ENCODE measurements around the gene B4GALT2.

Gene B4GALT2

DNA sequence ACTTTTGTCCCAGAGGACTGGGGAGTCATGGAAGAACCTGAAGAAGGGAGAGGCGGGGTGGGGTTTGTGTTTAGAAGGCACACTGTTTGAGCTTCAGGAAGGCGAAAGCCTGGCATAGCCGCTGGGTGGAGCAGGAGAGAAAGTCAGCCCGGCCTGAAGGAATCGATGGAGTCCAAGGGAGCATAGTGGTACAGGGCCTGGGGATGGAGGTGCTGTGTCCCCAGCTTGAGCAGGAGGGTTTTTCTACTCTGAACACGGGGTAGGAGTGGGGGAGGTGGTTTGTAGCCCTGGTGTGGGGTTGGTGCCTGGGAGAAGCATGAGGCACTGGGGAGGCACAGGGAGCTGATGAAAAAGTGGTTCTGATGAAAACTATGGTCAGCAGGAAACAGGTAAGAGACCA, 7.7 kb downstream of the B4GALT2 start:
- Histone ChIP-seq H4K91ac (ENCODE audit: low read depth, low read length, poor library complexity) (no peak overlapping the region), H2BK5ac (ENCODE audit: low read length) (no peak overlapping the region), H3K9ac (ENCODE audit: low read depth, low read length, poor library complexity) (no peak overlapping the region), H2BK15ac (ENCODE audit: low read length) (no peak overlapping the region), H3K27me3 (ENCODE audit: control insufficient read depth in 3 of 3, insufficient read depth in 3 of 3, low read depth in 1 of 3, low read length in 3 of 3) (no peaks in the 10 kb centered on the region), H2AFZ (ENCODE audit: low read length) (no peak overlapping the region), H2AK5ac (ENCODE audit: low read depth, low read length) (no peak overlapping the region), H3K27ac (replicated peaks; ENCODE audit: low read length) (no peak overlapping the region), H3K18ac (ENCODE audit: low read length) (no peak overlapping the region), H3K79me1 (ENCODE audit: low read depth, low read length) (peaks cover 7% of the 10 kb centered on the region), H3K23ac (ENCODE audit: low read depth, low read length, poor library complexity) (no peak overlapping the region), H3K36me3 (replicated peaks in 1 of 2; ENCODE audit: control insufficient read depth in 2 of 2, insufficient read depth in 2 of 2, low read length in 2 of 2) (peaks cover 25 to 65% of the 10 kb centered on the region in 2 donors), H3K4me2 (ENCODE audit: insufficient read depth, low read length, poor library complexity, severe bottlenecking) (no peak overlapping the region), H2BK120ac (ENCODE audit: low read depth, low read length) (no peak overlapping the region), H4K8ac (ENCODE audit: low read depth, low read length) (no peak overlapping the region), H3K4ac (ENCODE audit: low read length) (no peak overlapping the region), H3K14ac (ENCODE audit: low read length) (no peak overlapping the region), H2BK12ac (ENCODE audit: low read length) (no peak overlapping the region), H3K4me1 (ENCODE audit: control insufficient read depth in 2 of 2, insufficient read depth in 1 of 2, low read depth in 1 of 2, low read length in 2 of 2) (peaks cover 2 to 5% of the 10 kb centered on the region in 2 donors), H3K9me3 (replicated peaks in 1 of 2; ENCODE audit: control insufficient read depth in 2 of 2, insufficient read depth in 1 of 2, low read depth in 1 of 2, low read length in 2 of 2) (no peaks in the 10 kb centered on the region), H3K4me3 (ENCODE audit: low read length in 2 of 2) (no peak overlapping the region)
- no peak for DNase-seq (ENCODE audit: low spot score)
- no CpG with 5 or more reads among the region's 6 CpGs for WGBS, 2 donors (ENCODE audit: extremely low coverage in 2 of 2, insufficient read length in 2 of 2, insufficient replicate concordance in 1 of 2)

GRCh38 chr1:43987159-43987902, 8.3 kb downstream of the B4GALT2 start:
- Histone ChIP-seq H3K4me2 (ENCODE audit: insufficient read depth, low read length, poor library complexity, severe bottlenecking) (no peak overlapping the region), H3K27me3 (ENCODE audit: control insufficient read depth in 3 of 3, insufficient read depth in 3 of 3, low read depth in 1 of 3, low read length in 3 of 3) (no peaks in the 10 kb centered on the region), H3K27ac (replicated peaks; ENCODE audit: low read length) (no peak overlapping the region), H2AK5ac (ENCODE audit: low read depth, low read length) (no peak overlapping the region), H3K36me3 (replicated peaks in 1 of 2; ENCODE audit: control insufficient read depth in 2 of 2, insufficient read depth in 2 of 2, low read length in 2 of 2) (peaks cover 22 to 59% of the 10 kb centered on the region in 2 donors), H2BK120ac (ENCODE audit: low read depth, low read length) (no peak overlapping the region), H3K9ac (ENCODE audit: low read depth, low read length, poor library complexity) (no peak overlapping the region), H3K4me1 (ENCODE audit: control insufficient read depth in 2 of 2, insufficient read depth in 1 of 2, low read depth in 1 of 2, low read length in 2 of 2) (peaks cover 2 to 7% of the 10 kb centered on the region in 2 donors), H3K4me3 (ENCODE audit: low read length in 2 of 2) (no peak overlapping the region), H2BK12ac (ENCODE audit: low read length) (no peak overlapping the region), H3K18ac (ENCODE audit: low read length) (no peak overlapping the region), H3K79me1 (ENCODE audit: low read depth, low read length) (peaks cover 4% of the 10 kb centered on the region), H4K91ac (ENCODE audit: low read depth, low read length, poor library complexity) (no peak overlapping the region), H3K4ac (ENCODE audit: low read length) (no peak overlapping the region), H2BK5ac (ENCODE audit: low read length) (no peak overlapping the region), H4K8ac (ENCODE audit: low read depth, low read length) (peak overlapping the region; percentile 88), H3K14ac (ENCODE audit: low read length) (no peak overlapping the region), H2AFZ (ENCODE audit: low read length) (no peak overlapping the region), H3K9me3 (replicated peaks in 1 of 2; ENCODE audit: control insufficient read depth in 2 of 2, insufficient read depth in 1 of 2, low read depth in 1 of 2, low read length in 2 of 2) (no peaks in the 10 kb centered on the region), H3K23ac (ENCODE audit: low read depth, low read length, poor library complexity) (no peak overlapping the region), H2BK15ac (ENCODE audit: low read length) (no peak overlapping the region)
- no CpG with 5 or more reads among the region's 6 CpGs for WGBS, 2 donors (ENCODE audit: extremely low coverage in 2 of 2, insufficient read length in 2 of 2, insufficient replicate concordance in 1 of 2)
- DNase-seq (ENCODE audit: low spot score), result no peak

- H2AK5ac ChIP-seq (ENCODE audit: low read depth, low read length), result peak overlapping the region; percentile 1
- no peak overlapping the region for H3K27ac ChIP-seq (replicated peaks; ENCODE audit: low read length)
- H3K14ac ChIP-seq (ENCODE audit: low read length), result peak overlapping the region; percentile 31
Observed at GRCh38 chr1:43990271-43991199, 11.5 kb downstream of the B4GALT2 start.

GRCh38 chr1:43991200-43991475, 12.1 kb downstream of the B4GALT2 start:
- no peak overlapping the region for H3K14ac ChIP-seq (ENCODE audit: low read length)
- peaks cover 7 to 20% of the 10 kb centered on the region in 2 donors for H3K4me1 ChIP-seq (ENCODE audit: control insufficient read depth in 2 of 2, insufficient read depth in 1 of 2, low read depth in 1 of 2, low read length in 2 of 2)
- H3K79me1 ChIP-seq (ENCODE audit: low read depth, low read length), result no peaks in the 10 kb centered on the region
- H3K18ac ChIP-seq (ENCODE audit: low read length), result peak overlapping the region; percentile 98
- H2AFZ ChIP-seq (ENCODE audit: low read length), result peak overlapping the region; percentile 99
- WGBS, 2 donors (ENCODE audit: extremely low coverage in 2 of 2, insufficient read length in 2 of 2, insufficient replicate concordance in 1 of 2), result no CpG with 5 or more reads among the region's 10 CpGs
- DNase-seq (ENCODE audit: low spot score), result no peak
- H3K9me3 ChIP-seq (replicated peaks in 1 of 2; ENCODE audit: control insufficient read depth in 2 of 2, insufficient read depth in 1 of 2, low read depth in 1 of 2, low read length in 2 of 2), result no peaks in the 10 kb centered on the region
- no peak overlapping the region for H4K8ac ChIP-seq (ENCODE audit: low read depth, low read length)
- peak overlapping the region; percentile 84 for H2BK5ac ChIP-seq (ENCODE audit: low read length)
- no peak overlapping the region for H2BK15ac ChIP-seq (ENCODE audit: low read length)
- H3K27ac ChIP-seq (replicated peaks; ENCODE audit: low read length), result peak overlapping the region; percentile 44
- H2BK12ac ChIP-seq (ENCODE audit: low read length), result no peak overlapping the region
- H3K9ac ChIP-seq (ENCODE audit: low read depth, low read length, poor library complexity), result peak overlapping the region; percentile 96
- H3K4me3 ChIP-seq (ENCODE audit: low read length in 2 of 2), result peak overlapping the region; percentile 63 to 83
- peak overlapping the region; percentile 1 for H2AK5ac ChIP-seq (ENCODE audit: low read depth, low read length)
- H3K4ac ChIP-seq (ENCODE audit: low read length), result no peak overlapping the region
- H3K36me3 ChIP-seq (replicated peaks in 1 of 2; ENCODE audit: control insufficient read depth in 2 of 2, insufficient read depth in 2 of 2, low read length in 2 of 2), result peaks cover 6 to 22% of the 10 kb centered on the region in 2 donors
- H2BK120ac ChIP-seq (ENCODE audit: low read depth, low read length), result no peak overlapping the region
- H3K27me3 ChIP-seq (ENCODE audit: control insufficient read depth in 3 of 3, insufficient read depth in 3 of 3, low read depth in 1 of 3, low read length in 3 of 3), result no peaks in the 10 kb centered on the region
- no peak overlapping the region for H4K91ac ChIP-seq (ENCODE audit: low read depth, low read length, poor library complexity)
- H3K4me2 ChIP-seq (ENCODE audit: insufficient read depth, low read length, poor library complexity, severe bottlenecking), result peak overlapping the region; percentile 92
- H3K23ac ChIP-seq (ENCODE audit: low read depth, low read length, poor library complexity), result peak overlapping the region; percentile 99

More at GRCh38 chr1:43990271-43991199, 11.5 kb downstream of the B4GALT2 start:
- peak overlapping the region; percentile 75 for H3K23ac ChIP-seq (ENCODE audit: low read depth, low read length, poor library complexity)
- H3K9me3 ChIP-seq (replicated peaks in 1 of 2; ENCODE audit: control insufficient read depth in 2 of 2, insufficient read depth in 1 of 2, low read depth in 1 of 2, low read length in 2 of 2), result no peaks in the 10 kb centered on the region
- H3K4me2 ChIP-seq (ENCODE audit: insufficient read depth, low read length, poor library complexity, severe bottlenecking), result peak overlapping the region; percentile 92
- H4K8ac ChIP-seq (ENCODE audit: low read depth, low read length), result no peak overlapping the region
- no peak for DNase-seq (ENCODE audit: low spot score)
- H3K4me1 ChIP-seq (ENCODE audit: control insufficient read depth in 2 of 2, insufficient read depth in 1 of 2, low read depth in 1 of 2, low read length in 2 of 2), result peaks cover 2 to 15% of the 10 kb centered on the region in 2 donors
- H2BK120ac ChIP-seq (ENCODE audit: low read depth, low read length), result no peak overlapping the region
- no peak overlapping the region for H3K4ac ChIP-seq (ENCODE audit: low read length)
- no peaks in the 10 kb centered on the region for H3K27me3 ChIP-seq (ENCODE audit: control insufficient read depth in 3 of 3, insufficient read depth in 3 of 3, low read depth in 1 of 3, low read length in 3 of 3)
- H2BK15ac ChIP-seq (ENCODE audit: low read length), result no peak overlapping the region
- H2AFZ ChIP-seq (ENCODE audit: low read length), result peak overlapping the region; percentile 99
- H3K79me1 ChIP-seq (ENCODE audit: low read depth, low read length), result no peaks in the 10 kb centered on the region
- H3K18ac ChIP-seq (ENCODE audit: low read length), result peak overlapping the region; percentile 54
- H3K9ac ChIP-seq (ENCODE audit: low read depth, low read length, poor library complexity), result peak overlapping the region; percentile 96
- peak overlapping the region; percentile 84 for H2BK5ac ChIP-seq (ENCODE audit: low read length)
- H3K36me3 ChIP-seq (replicated peaks in 1 of 2; ENCODE audit: control insufficient read depth in 2 of 2, insufficient read depth in 2 of 2, low read length in 2 of 2), result peaks cover 11 to 28% of the 10 kb centered on the region in 2 donors
- no CpG with 5 or more reads among the region's 19 CpGs for WGBS, 2 donors (ENCODE audit: extremely low coverage in 2 of 2, insufficient read length in 2 of 2, insufficient replicate concordance in 1 of 2)
- H3K4me3 ChIP-seq (ENCODE audit: low read length in 2 of 2), result peak overlapping the region in 1 of 2 donors; percentile 63
- no peak overlapping the region for H4K91ac ChIP-seq (ENCODE audit: low read depth, low read length, poor library complexity)
- no peak overlapping the region for H2BK12ac ChIP-seq (ENCODE audit: low read length)
